Esophagus (tissue), 2 donors: ENCODE results near the gene RSBN1L. TPM values are rescaled to one million over a fixed set of nuclear protein-coding genes. Genes with fewer than 3 reads are reported as not detected.

ENCODE experiments used
- H3K27ac ChIP-seq, 2 donors: one replicate each; pipeline ENCODE4 v1.5.1; 2013; ENCODE audit warnings: low read depth in 2 of 2, mild to moderate bottlenecking in 2 of 2, inconsistent platforms in 1 of 2, low read length in 1 of 2, moderate library complexity in 1 of 2
- H3K27me3 ChIP-seq, 2 donors: one replicate each; pipeline ENCODE4 v1.6.1; 2013; ENCODE audit warnings: low read length in 2 of 2, control low read depth in 1 of 2, mild to moderate bottlenecking in 1 of 2; ENCODE audit not compliant: insufficient read depth in 2 of 2, control insufficient read depth in 1 of 2
- H3K36me3 ChIP-seq, 2 donors: one replicate each; pipeline ENCODE4 v1.6.1; 2013; ENCODE audit warnings: low read length in 1 of 2; ENCODE audit not compliant: control insufficient read depth in 2 of 2, insufficient read depth in 2 of 2
- H3K4me1 ChIP-seq, 2 donors: one replicate each; pipeline ENCODE4 v1.6.1; 2013; ENCODE audit warnings: low read length in 1 of 2; ENCODE audit not compliant: control insufficient read depth in 2 of 2, insufficient read depth in 2 of 2
- H3K4me3 ChIP-seq, 2 donors: one replicate each; pipeline ENCODE4 v1.5.1; 2013; ENCODE audit warnings: low read length in 2 of 2, mild to moderate bottlenecking in 2 of 2, low read depth in 1 of 2, moderate library complexity in 1 of 2
- H3K9me3 ChIP-seq, 2 donors: one replicate each; pipeline ENCODE4 v1.6.1; 2013; ENCODE audit warnings: mild to moderate bottlenecking in 2 of 2, low read depth in 1 of 2, low read length in 1 of 2, moderate library complexity in 1 of 2; ENCODE audit not compliant: control insufficient read depth in 2 of 2, insufficient read depth in 1 of 2
- WGBS, 2 donors: extraction: QIAGEN DNeasy Blood & Tissue Kit; methylation state at CpG; one replicate each; pipeline ENCODE4 v1.1.7; 2013; 5-methylcytosine and 5-hydroxymethylcytosine counted together
- polyA plus RNA-seq, 2 donors: library from polyadenylated mRNA; stranded (reverse); fragments of 200-250 nt; gene quantifications; one replicate each; pipeline ENCODE4 v1.2.3, GENCODE V29; 2013
- donor health status: healthy with polysubstance abuse.
- donor health status: Bipolar disorder and iron deficiency.

Gene RSBN1L
- polyA plus RNA-seq, 2 donors, result 6.0 to 6.4 TPM

DNA sequence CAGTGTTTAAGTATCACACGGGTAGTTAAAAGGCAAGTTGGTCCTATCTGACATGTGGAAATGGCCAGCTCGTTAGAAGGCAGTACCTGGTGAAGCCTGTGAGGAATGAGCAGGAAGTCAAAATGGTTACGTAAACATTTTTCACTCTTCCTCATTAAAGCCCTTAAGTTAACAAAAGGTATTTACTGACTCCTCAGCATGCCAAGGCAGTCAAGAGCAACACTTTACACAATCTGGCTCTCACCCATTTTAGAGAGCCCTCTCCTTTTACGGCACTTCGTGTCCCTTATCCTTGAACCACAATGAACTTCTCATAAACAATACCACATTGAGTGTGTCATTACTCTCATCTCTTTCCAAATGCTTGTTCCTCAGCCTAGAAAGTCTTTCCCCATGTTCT is 11.0 kb upstream of the RSBN1L start:
- no peaks in the 10 kb centered on the region for H3K9me3 ChIP-seq
- H3K4me3 ChIP-seq, result no peak overlapping the region
- H3K4me1 ChIP-seq, result peaks cover 0 to 6% of the 10 kb centered on the region in 2 donors
- 24 to 31% methylated on average over 5 of the region's 5 CpGs for WGBS, 2 donors
- peak overlapping the region; percentile 78 to 79 for H3K27ac ChIP-seq
- H3K36me3 ChIP-seq, result peaks cover 0 to 3% of the 10 kb centered on the region in 2 donors
- H3K27me3 ChIP-seq, result no peaks in the 10 kb centered on the region

DNA sequence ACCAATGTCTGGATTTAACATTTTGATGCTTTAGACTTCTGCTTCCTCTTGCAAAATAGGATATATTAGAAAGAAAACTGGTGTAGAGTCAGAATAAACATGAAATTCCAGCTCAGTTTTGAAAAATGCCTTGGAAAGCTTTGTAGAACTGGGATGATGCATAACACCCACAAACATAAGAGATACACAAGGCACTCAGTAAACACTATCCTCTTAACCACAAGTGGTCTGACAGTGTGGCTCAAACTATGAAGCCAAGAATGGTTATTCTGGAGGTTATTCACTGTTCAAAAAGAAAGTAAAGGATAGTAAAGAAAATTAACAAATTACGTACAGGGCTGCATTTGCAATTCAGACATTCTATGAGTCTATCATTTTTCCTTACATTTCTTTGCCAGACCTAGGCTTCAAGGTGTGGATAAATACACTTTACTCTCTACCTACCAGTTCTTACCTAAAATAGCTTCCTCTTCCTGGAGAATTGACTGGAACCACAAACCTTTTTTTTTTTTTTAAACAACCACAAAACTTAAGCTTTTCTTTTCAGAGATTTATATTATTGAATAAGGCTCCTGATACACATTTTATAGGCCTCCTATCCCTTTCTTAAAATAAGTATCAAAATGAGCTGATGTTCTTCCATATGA is 9.0 kb upstream of the RSBN1L start:
- H3K27ac ChIP-seq, result no peak overlapping the region
- no peak overlapping the region for H3K4me3 ChIP-seq
- H3K36me3 ChIP-seq, result peaks cover 0 to 3% of the 10 kb centered on the region in 2 donors
- WGBS, 2 donors, result 70 to 74% methylated on average over 1 of the region's 1 CpG
- H3K27me3 ChIP-seq, result no peaks in the 10 kb centered on the region
- H3K9me3 ChIP-seq, result no peaks in the 10 kb centered on the region
- H3K4me1 ChIP-seq, result peaks cover 0 to 3% of the 10 kb centered on the region in 2 donors

DNA sequence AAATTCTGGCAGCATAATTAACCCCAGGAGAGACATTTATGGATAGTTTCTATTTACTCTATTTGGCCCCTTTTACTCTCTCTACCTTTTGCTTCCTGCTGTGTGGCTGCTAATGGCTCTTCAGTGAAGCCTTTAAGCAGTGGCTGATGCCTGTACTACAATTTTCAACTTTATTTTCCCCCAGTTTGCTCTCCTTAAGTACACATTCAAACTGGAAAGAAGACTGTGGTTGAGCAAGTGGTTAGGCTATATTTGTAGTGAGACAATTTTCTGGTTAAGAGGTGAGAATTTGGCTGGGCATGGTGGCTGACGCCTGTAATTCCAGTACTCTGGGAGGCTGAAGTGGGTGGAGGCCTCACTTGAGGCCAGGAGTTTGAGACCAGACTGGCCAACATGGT is 8.5 kb upstream of the RSBN1L start:
- H3K27me3 ChIP-seq, result no peaks in the 10 kb centered on the region
- WGBS, 2 donors, result 85% methylated on average over 1 of the region's 1 CpG
- H3K4me3 ChIP-seq, result no peak overlapping the region
- H3K9me3 ChIP-seq, result no peaks in the 10 kb centered on the region
- H3K27ac ChIP-seq, result no peak overlapping the region
- H3K36me3 ChIP-seq, result peaks cover 0 to 1% of the 10 kb centered on the region in 2 donors
- peaks cover 0 to 3% of the 10 kb centered on the region in 2 donors for H3K4me1 ChIP-seq

GRCh38 chr7:77690289-77690688 is 6.0 kb upstream of the RSBN1L start:
- Histone ChIP-seq H3K9me3 (no peaks in the 10 kb centered on the region), H3K36me3 (no peaks in the 10 kb centered on the region), H3K4me3 (no peak overlapping the region), H3K27me3 (no peaks in the 10 kb centered on the region), H3K27ac (no peak overlapping the region), H3K4me1 (peaks cover 0 to 3% of the 10 kb centered on the region in 2 donors)
- WGBS, 2 donors, result 61 to 74% methylated on average over 8 of the region's 8 CpGs

DNA sequence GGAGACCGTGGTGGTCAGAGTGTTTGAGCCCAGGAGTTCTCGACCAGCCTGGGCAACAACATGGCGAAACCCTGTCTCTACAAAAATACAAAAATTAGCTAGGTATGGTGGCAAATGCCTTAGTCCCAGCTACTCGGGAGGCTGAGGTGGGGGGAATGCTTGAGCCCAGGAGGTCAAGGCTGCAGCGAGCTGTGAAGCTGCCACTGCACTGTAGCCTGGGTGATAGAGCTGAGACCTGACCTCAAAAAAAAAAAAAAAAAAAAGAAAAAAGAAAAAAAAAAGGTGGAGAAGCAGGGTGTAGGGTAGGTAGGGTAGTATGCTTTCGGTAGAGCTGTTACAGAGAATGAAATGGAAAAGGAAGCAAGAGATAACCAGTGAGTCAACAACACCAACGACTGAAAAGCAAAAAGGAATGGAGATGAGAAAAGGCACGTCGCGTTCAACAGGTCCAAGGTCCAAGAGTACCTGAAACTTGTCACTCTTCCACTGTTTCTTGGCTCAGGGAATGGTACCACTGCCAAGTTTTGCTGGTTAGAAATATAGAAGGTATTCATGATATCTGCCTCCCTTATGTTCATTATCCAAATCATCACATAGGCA is 4.3 kb upstream of the RSBN1L start:
- 66 to 72% methylated on average over 10 of the region's 10 CpGs for WGBS, 2 donors
- H3K27ac ChIP-seq, result no peak overlapping the region
- H3K4me3 ChIP-seq, result no peak overlapping the region

DNA sequence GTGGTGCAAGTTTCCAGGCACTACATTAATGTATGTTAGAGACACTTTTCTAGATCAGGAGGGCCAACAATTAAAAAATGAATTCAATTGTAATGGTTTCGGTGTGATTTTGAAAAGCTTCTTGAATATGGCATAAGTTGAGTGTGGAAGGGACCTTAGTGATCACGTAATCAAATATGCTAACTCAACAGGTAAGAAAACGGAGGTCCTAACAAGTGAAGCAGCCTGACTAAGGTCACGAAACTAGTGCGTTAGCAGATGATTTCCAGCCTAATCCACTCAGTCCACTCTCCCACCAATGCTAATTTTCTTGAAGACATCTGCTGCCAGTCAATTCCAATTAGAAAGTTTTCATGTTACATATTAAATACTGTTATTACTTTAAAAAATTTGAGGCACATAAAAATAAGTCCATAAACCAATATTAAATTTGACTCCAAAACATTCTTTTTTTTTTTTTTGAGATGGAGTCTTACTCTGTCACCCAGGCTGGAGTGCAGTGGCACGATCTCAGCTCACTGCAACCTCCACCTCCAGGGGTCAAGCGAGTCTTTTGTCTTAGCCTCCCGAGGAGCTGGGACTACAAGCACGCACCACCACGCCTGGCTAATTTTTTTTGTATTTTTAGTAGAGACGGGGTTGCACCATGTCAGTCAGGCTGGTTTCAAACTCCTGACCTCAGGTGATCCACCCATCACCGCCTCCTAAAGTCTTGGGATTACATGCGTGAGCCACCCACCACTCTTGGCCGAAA is 2.3 kb upstream of the RSBN1L start:
- Histone ChIP-seq H3K4me3 (peak overlapping the region in 1 of 2 donors; percentile 74), H3K27ac (no peak overlapping the region), H3K36me3 (no peaks in the 10 kb centered on the region), H3K9me3 (no peaks in the 10 kb centered on the region), H3K4me1 (peaks cover 0 to 3% of the 10 kb centered on the region in 2 donors), H3K27me3 (no peaks in the 10 kb centered on the region)
- 73 to 81% methylated on average over 14 of the region's 14 CpGs for WGBS, 2 donors

More for the DNA sequence above, 4.3 kb upstream of the RSBN1L start:
- no peaks in the 10 kb centered on the region for H3K27me3 ChIP-seq
- H3K4me1 ChIP-seq, result peaks cover 0 to 3% of the 10 kb centered on the region in 2 donors
- H3K9me3 ChIP-seq, result no peaks in the 10 kb centered on the region
- no peaks in the 10 kb centered on the region for H3K36me3 ChIP-seq

DNA sequence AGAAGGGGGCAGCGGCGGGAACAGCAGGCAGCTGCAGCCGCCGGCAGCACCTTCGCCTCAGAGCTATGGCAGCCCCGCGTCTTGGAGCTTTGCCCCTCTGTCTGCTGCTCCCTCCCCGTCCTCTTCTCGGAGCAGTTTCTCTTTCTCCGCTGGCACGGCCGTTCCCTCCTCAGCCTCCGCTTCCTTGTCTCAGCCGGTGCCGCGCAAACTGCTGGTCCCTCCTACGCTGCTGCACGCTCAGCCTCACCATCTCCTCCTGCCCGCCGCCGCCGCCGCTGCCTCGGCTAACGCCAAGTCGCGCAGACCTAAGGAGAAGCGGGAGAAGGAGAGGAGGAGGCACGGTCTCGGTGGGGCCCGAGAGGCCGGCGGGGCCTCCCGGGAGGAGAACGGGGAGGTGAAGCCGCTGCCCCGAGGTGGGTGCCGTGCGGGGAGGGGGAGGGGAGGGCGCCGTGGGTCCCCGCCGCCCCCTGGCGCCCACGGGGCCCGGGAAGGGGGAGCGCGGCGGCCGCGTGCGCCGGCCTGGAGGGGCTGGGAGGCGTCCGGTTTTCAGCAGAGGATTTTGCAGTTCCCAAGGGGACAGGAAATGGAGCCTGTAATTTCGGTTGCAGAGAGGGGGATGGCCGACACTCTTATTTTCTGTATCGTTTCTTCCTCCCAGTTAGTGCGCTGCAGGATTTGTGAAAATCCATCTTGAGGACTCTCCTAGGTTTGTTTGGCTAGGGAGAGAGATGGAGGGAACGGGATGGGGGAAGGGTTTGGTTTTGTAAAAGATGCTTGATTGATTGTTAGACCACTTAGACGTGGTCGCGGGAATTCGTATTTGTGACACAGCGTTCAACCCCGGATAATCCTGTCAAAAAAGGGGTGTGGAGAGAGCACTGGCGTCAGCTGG is 630 bp downstream of the RSBN1L start:
- WGBS, 2 donors, result 0 to 1% methylated on average over 53 to 67 of the region's 67 CpGs
- H3K27me3 ChIP-seq, result no peaks in the 10 kb centered on the region
- H3K36me3 ChIP-seq, result no peaks in the 10 kb centered on the region
- no peaks in the 10 kb centered on the region for H3K9me3 ChIP-seq
- H3K4me1 ChIP-seq, result peaks cover 0 to 8% of the 10 kb centered on the region in 2 donors
- H3K4me3 ChIP-seq, result peak overlapping the region; percentile 74 to 99
- H3K27ac ChIP-seq, result peak overlapping the region; percentile 94 to 98

DNA sequence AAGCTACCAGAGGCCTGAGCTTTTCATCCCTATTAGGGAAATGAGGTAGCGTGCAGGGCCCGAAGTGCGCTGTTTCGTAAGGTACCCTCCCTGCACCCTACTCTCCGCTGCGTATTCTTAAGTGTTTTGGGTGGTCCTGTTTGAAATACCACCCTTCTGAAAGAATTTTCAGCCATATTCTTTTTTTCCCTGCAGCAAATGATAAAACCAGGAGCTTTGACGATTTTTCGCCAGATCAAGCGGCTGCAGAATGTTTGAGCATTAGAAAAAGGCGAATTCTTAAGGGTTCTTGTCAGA is 1.2 kb downstream of the RSBN1L start:
- no peaks in the 10 kb centered on the region for H3K36me3 ChIP-seq
- WGBS, 2 donors, result 1% methylated on average over 10 of the region's 10 CpGs

DNA sequence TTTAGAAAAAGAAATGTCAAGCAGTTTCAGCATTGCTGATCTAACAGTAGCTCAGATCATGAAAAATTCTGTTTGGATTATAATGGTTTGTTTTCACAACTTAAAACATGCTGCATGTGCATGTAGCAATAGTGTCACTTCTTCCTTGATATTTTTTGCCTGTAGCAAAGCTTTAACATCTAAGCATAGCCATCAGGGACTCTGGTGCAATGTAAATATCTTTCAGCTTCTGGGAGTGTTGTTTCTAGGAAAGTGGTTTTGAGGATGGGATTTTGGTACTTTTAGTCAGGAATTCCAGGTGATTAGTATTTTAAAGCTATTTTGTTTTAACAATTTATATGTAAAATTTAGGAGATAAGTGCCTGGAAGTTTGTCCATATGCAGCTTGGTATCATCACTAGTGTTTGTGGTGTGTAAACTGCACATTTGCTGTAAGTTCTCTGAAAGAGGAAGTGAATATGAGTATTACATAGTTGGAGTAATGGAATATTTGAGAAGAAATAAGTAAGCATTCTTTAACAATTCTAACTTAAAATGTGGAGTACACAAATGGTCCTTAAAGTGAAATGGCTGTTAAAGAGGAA is 1.9 kb downstream of the RSBN1L start:
- Histone ChIP-seq H3K27ac (peak overlapping the region in 1 of 2 donors; percentile 98), H3K4me1 (peaks cover 0 to 8% of the 10 kb centered on the region in 2 donors), H3K4me3 (peak overlapping the region in 1 of 2 donors; percentile 74), H3K9me3 (no peaks in the 10 kb centered on the region), H3K36me3 (no peaks in the 10 kb centered on the region), H3K27me3 (no peaks in the 10 kb centered on the region)

More for the DNA sequence above, 1.2 kb downstream of the RSBN1L start:
- Histone ChIP-seq H3K4me1 (peaks cover 0 to 9% of the 10 kb centered on the region in 2 donors), H3K4me3 (peak overlapping the region; percentile 74 to 99), H3K27me3 (no peaks in the 10 kb centered on the region), H3K9me3 (no peaks in the 10 kb centered on the region), H3K27ac (peak overlapping the region; percentile 94 to 98)
